Endodermal cell (in vitro differentiated cells): ENCODE data around the gene ATAD1. TPM values are rescaled to one million over a fixed set of nuclear protein-coding genes. Genes with fewer than 3 reads are reported as not detected.
"Not testable (repeated sequence)": the region's sequence is repeated elsewhere in the genome, so short reads cannot be mapped to it uniquely, and the experiment has no call there.

Experiments used
- DNase-seq: peaks from one replicate; pipeline ENCODE4 v3.0.0-alpha.2; 2017
- H3K27ac ChIP-seq: 2 replicates; pipeline ENCODE4 v1.5.1; 2013; ENCODE audit warnings: mild to moderate bottlenecking, low read depth, low read length, moderate library complexity
- H3K27me3 ChIP-seq: 2 replicates; pipeline ENCODE4 v1.6.1; 2013; ENCODE audit warnings: mild to moderate bottlenecking, low read length, moderate library complexity; ENCODE audit not compliant: insufficient read depth, control insufficient read depth, poor library complexity, severe bottlenecking
- H3K36me3 ChIP-seq: 2 replicates; pipeline ENCODE4 v1.7.0; 2013; ENCODE audit warnings: mild to moderate bottlenecking, low read length, moderate library complexity; ENCODE audit not compliant: control insufficient read depth, insufficient read depth
- H3K4me1 ChIP-seq: one replicate; pipeline ENCODE4 v1.7.0; 2013; ENCODE audit warnings: low read length; ENCODE audit not compliant: control insufficient read depth, insufficient read depth
- H3K4me3 ChIP-seq: 2 replicates; pipeline ENCODE4 v1.5.1; 2013; ENCODE audit warnings: mild to moderate bottlenecking, low read length, moderate library complexity
- H3K9ac ChIP-seq: 2 replicates; pipeline ENCODE4 v1.6.1; 2013; ENCODE audit warnings: mild to moderate bottlenecking, low read length, moderate library complexity; ENCODE audit not compliant: poor library complexity, severe bottlenecking; ENCODE audit errors: extremely low read depth
- H3K9me3 ChIP-seq: 2 replicates; pipeline ENCODE4 v1.6.1; 2013; ENCODE audit warnings: mild to moderate bottlenecking, low read length, moderate library complexity; ENCODE audit not compliant: control insufficient read depth
- H3K27ac Mint-ChIP-seq: 2 replicates; pipeline ENCODE4 v1.8.0; 2020; ENCODE audit warnings: mixed read lengths
- H3K27me3 Mint-ChIP-seq: 2 replicates; pipeline ENCODE4 v1.8.0; 2021; ENCODE audit warnings: mild to moderate bottlenecking, mixed read lengths; ENCODE audit not compliant: insufficient read depth
- H3K36me3 Mint-ChIP-seq: 2 replicates; pipeline ENCODE4 v1.8.0; 2020; ENCODE audit warnings: low read depth, mixed read lengths
- H3K4me1 Mint-ChIP-seq: 2 replicates; pipeline ENCODE4 v1.8.0; 2020; ENCODE audit warnings: mixed read lengths
- H3K4me3 Mint-ChIP-seq: 2 replicates; pipeline ENCODE4 v1.8.0; 2020; ENCODE audit warnings: mild to moderate bottlenecking, moderate library complexity, mixed read lengths
- H3K9me3 Mint-ChIP-seq: 2 replicates; pipeline ENCODE4 v1.8.0; 2020; ENCODE audit warnings: mild to moderate bottlenecking, mixed read lengths
- CTCF ChIP-seq: fragments of 200-600 bp; sonication (generic); conservative IDR thresholded peaks from 2 replicates; pipeline ENCODE4 v1.5.0; 2021; ENCODE audit warnings: antibody characterized with exemption, mild to moderate bottlenecking
- WGBS, 2 experiments: methylation state at CpG; one replicate each; pipeline versions ENCODE4 v1.1.5 to v1.1.7; 2013; ENCODE audit warnings: missing lambda C conversion rate in 2 of 2, mixed read lengths in 1 of 2; ENCODE audit not compliant: insufficient coverage in 1 of 2, insufficient read length in 1 of 2; 5-methylcytosine and 5-hydroxymethylcytosine counted together
- total RNA-seq, 2 donors: library from RNA; stranded (reverse); fragmentation: NEBNext Ultra II Directional in 1 of 2; extraction: Animal tissue kit (Norgen Biotek cat#: 25700) in 1 of 2; gene quantifications; 2 replicates in 1 of 2; 3 replicates in 1 of 2; pipeline ENCODE4 v1.2.1, GENCODE V29; 2021

ATAD1 gene
- total RNA-seq, 2 donors from 2014 or later = 55.4 to 68.0 TPM

- Mint-ChIP-seq H3K4me1 (no peaks in the 10 kb centered on the region), H3K4me3 (no peak overlapping the region), H3K9me3 (peaks cover 78% of the 10 kb centered on the region), H3K27me3 (no peaks in the 10 kb centered on the region), H3K36me3 (peaks cover 93% of the 10 kb centered on the region), H3K27ac (no peak overlapping the region)
- Histone ChIP-seq H3K4me3 (peak overlapping the region; percentile 32), H3K27ac (no peak overlapping the region), H3K4me1 (no peaks in the 10 kb centered on the region), H3K9ac (no peak overlapping the region), H3K9me3 (peaks cover 96% of the 10 kb centered on the region), H3K36me3 (peaks cover 96% of the 10 kb centered on the region), H3K27me3 (no peaks in the 10 kb centered on the region)
- WGBS, 2 experiments = 90 to 100% methylated on average over 2 of the region's 2 CpGs
- TF ChIP-seq CTCF = no peak
- DNase-seq = no peak
These were observed 13.0 kb downstream of the ATAD1 start for GRCh38 chr10:87804939-87805569.

- Histone ChIP-seq H3K36me3 (peaks cover 97% of the 10 kb centered on the region), H3K4me3 (peak overlapping the region; percentile 21), H3K9me3 (peaks cover 100% of the 10 kb centered on the region), H3K27me3 (no peaks in the 10 kb centered on the region), H3K4me1 (no peaks in the 10 kb centered on the region), H3K9ac (no peak overlapping the region), H3K27ac (no peak overlapping the region)
- no peak for TF ChIP-seq CTCF
- no peak for DNase-seq
- Mint-ChIP-seq H3K4me3 (no peak overlapping the region), H3K27ac (no peak overlapping the region), H3K27me3 (no peaks in the 10 kb centered on the region), H3K36me3 (peaks cover 92% of the 10 kb centered on the region), H3K9me3 (peaks cover 79% of the 10 kb centered on the region), H3K4me1 (no peaks in the 10 kb centered on the region)
These were observed 14.2 kb downstream of the ATAD1 start for GRCh38 chr10:87803831-87804230.

GRCh38 chr10:87803328-87803727 is 14.7 kb downstream of the ATAD1 start:
- Histone ChIP-seq H3K9ac (no peak overlapping the region), H3K36me3 (peaks cover 97% of the 10 kb centered on the region), H3K27ac (no peak overlapping the region), H3K9me3 (peaks cover 100% of the 10 kb centered on the region), H3K4me3 (peak overlapping the region; percentile 21), H3K27me3 (no peaks in the 10 kb centered on the region), H3K4me1 (no peaks in the 10 kb centered on the region)
- no peak for DNase-seq
- no peak overlapping the region for H3K27ac Mint-ChIP-seq
- H3K27me3 Mint-ChIP-seq = no peaks in the 10 kb centered on the region
- H3K36me3 Mint-ChIP-seq = peaks cover 92% of the 10 kb centered on the region
- no peak overlapping the region for H3K4me3 Mint-ChIP-seq
- H3K9me3 Mint-ChIP-seq = peaks cover 82% of the 10 kb centered on the region
- TF ChIP-seq CTCF = no peak
- 94 to 95% methylated on average over 3 to 4 of the region's 4 CpGs for WGBS, 2 experiments
- H3K4me1 Mint-ChIP-seq = no peaks in the 10 kb centered on the region

GRCh38 chr10:87801813-87802435 is 16.1 kb downstream of the ATAD1 start:
- not testable (repeated sequence) for H3K4me1 Mint-ChIP-seq, H3K27me3 ChIP-seq, H3K27ac ChIP-seq, H3K4me3 Mint-ChIP-seq, H3K4me1 ChIP-seq, H3K27me3 Mint-ChIP-seq, H3K27ac Mint-ChIP-seq, H3K9ac ChIP-seq, DNase-seq
- Histone ChIP-seq H3K4me3 (peak overlapping the region; percentile 33), H3K36me3 (peaks cover 97% of the 10 kb centered on the region), H3K9me3 (peaks cover 100% of the 10 kb centered on the region)
- Mint-ChIP-seq H3K36me3 (peaks cover 94% of the 10 kb centered on the region), H3K9me3 (peaks cover 80% of the 10 kb centered on the region)
- WGBS, 2 experiments = 100% methylated on average over 1 of the region's 1 CpG; no CpG with 5 or more reads in 1 of the 2 experiments
